OCI-LY1 (cell line): ENCODE data around the gene PEAK1.

Experiments
- H2AFZ ChIP-seq: fragments of 200-600 bp; sonication (generic), shearing (Covaris generic); 2 replicates; pipeline ENCODE4 v1.6.0; 2014; ENCODE audit warnings: antibody characterized with exemption, mild to moderate bottlenecking, low read length
- H3F3A ChIP-seq: fragments of 200-600 bp; sonication (generic), shearing (Covaris generic); 2 replicates; pipeline ENCODE4 v1.6.0; 2014; ENCODE audit warnings: mild to moderate bottlenecking, antibody characterized with exemption, low read length, moderate library complexity; ENCODE audit not compliant: insufficient read depth
- H3K27ac ChIP-seq: fragments of 200-600 bp; sonication (generic); 2 replicates; pipeline ENCODE4 v1.5.1; 2014; ENCODE audit warnings: low read length, mixed run types, mild to moderate bottlenecking, low read depth; ENCODE audit not compliant: poor library complexity, severe bottlenecking
- H3K27me3 ChIP-seq: fragments of 200-600 bp; sonication (generic); 2 replicates; pipeline ENCODE4 v1.6.0; 2014; ENCODE audit warnings: antibody characterized with exemption, mild to moderate bottlenecking, low read length, moderate library complexity; ENCODE audit not compliant: insufficient read depth
- H3K36me3 ChIP-seq: fragments of 200-600 bp; sonication (generic); 2 replicates; pipeline ENCODE4 v1.6.1; 2014; ENCODE audit warnings: mild to moderate bottlenecking, antibody characterized with exemption, low read length, moderate library complexity, mixed read lengths; ENCODE audit not compliant: insufficient read depth
- H3K4me1 ChIP-seq: fragments of 200-600 bp; sonication (generic); 2 replicates; pipeline ENCODE4 v1.5.1; 2014; ENCODE audit warnings: mild to moderate bottlenecking, low read length, moderate library complexity; ENCODE audit not compliant: insufficient read depth, severe bottlenecking
- H3K4me2 ChIP-seq: fragments of 200-600 bp; sonication (generic), shearing (Covaris generic); 2 replicates; pipeline ENCODE4 v1.6.1; 2014; ENCODE audit warnings: low read length
- H3K4me3 ChIP-seq: fragments of 200-600 bp; sonication (generic); 2 replicates; pipeline ENCODE4 v1.5.1; 2014; ENCODE audit warnings: low read length, low read depth, mild to moderate bottlenecking, mixed read lengths; ENCODE audit not compliant: poor library complexity, severe bottlenecking
- H3K79me2 ChIP-seq: fragments of 200-600 bp; shearing (Covaris generic); 2 replicates; pipeline ENCODE4 v1.6.1; 2016; ENCODE audit warnings: mixed run types, low read length, mixed read lengths; ENCODE audit not compliant: insufficient read depth
- H3K9ac ChIP-seq: fragments of 200-600 bp; sonication (generic), shearing (Covaris generic); 2 replicates; pipeline ENCODE4 v1.6.1; 2014; ENCODE audit warnings: mild to moderate bottlenecking, low read length, mixed read lengths
- H3K9me2 ChIP-seq: fragments of 200-600 bp; sonication (generic), shearing (Covaris generic); 2 replicates; pipeline ENCODE4 v1.6.1; 2014; ENCODE audit warnings: low read depth, mild to moderate bottlenecking, low read length, mixed read lengths
- H3K9me3 ChIP-seq: fragments of 200-600 bp; shearing (Covaris generic); 2 replicates; pipeline ENCODE4 v1.6.1; 2014; ENCODE audit warnings: low read length, mixed read lengths
- H4K20me1 ChIP-seq: fragments of 200-600 bp; sonication (generic), shearing (Covaris generic); 2 replicates; pipeline ENCODE4 v1.6.0; 2016; ENCODE audit warnings: mild to moderate bottlenecking, low read length; ENCODE audit not compliant: insufficient read depth
- EZH2 ChIP-seq: fragments of 200-600 bp; sonication (generic), shearing (Covaris generic); IDR thresholded peaks from 2 replicates; pipeline ENCODE4 v1.8.0; 2017; ENCODE audit warnings: borderline replicate concordance, mixed run types, mild to moderate bottlenecking, antibody characterized with exemption, low read length, moderate library complexity, mixed read lengths
- TF ChIP-seq, protein P1 (sequence below): fragments of 200-600 bp; sonication (generic), shearing (Covaris generic); IDR thresholded peaks from 2 replicates; pipeline ENCODE4 v1.5.1; 2017; ENCODE audit warnings: mild to moderate bottlenecking, antibody characterized with exemption, low read length, moderate library complexity, mixed read lengths

PEAK1 gene

DNA sequence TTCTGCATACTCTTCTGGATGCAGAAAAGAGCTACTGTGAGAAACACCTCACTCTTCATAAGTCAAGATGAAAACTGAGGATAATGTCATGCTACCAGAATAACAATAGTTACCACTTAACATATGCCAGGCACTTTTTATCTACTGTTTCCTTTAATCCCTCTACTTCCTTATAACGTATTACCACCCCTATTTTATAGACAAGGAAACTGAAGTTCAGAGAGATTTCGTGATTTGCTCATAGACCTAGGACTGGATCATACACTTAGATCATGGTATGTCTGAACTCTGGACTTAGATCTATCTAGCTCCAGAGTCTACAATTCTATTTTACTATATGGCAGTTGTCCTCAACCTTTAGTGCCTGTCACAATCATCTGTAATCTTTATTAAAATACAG lies 193.3 kb downstream of the PEAK1 start:
- Histone ChIP-seq H3K4me3 (no peak overlapping the region), H3K27ac (no peak overlapping the region), H3K9ac (no peak overlapping the region), H4K20me1 (no peaks in the 10 kb centered on the region), H3K36me3 (no peaks in the 10 kb centered on the region), H3K9me3 (no peaks in the 10 kb centered on the region), H2AFZ (no peak overlapping the region), H3F3A (no peaks in the 10 kb centered on the region), H3K9me2 (no peaks in the 10 kb centered on the region), H3K79me2 (no peaks in the 10 kb centered on the region), H3K4me2 (no peak overlapping the region), H3K27me3 (no peaks in the 10 kb centered on the region), H3K4me1 (peaks cover 6% of the 10 kb centered on the region)
- TF ChIP-seq EZH2: no peak
- TF ChIP-seq, protein P1, sequence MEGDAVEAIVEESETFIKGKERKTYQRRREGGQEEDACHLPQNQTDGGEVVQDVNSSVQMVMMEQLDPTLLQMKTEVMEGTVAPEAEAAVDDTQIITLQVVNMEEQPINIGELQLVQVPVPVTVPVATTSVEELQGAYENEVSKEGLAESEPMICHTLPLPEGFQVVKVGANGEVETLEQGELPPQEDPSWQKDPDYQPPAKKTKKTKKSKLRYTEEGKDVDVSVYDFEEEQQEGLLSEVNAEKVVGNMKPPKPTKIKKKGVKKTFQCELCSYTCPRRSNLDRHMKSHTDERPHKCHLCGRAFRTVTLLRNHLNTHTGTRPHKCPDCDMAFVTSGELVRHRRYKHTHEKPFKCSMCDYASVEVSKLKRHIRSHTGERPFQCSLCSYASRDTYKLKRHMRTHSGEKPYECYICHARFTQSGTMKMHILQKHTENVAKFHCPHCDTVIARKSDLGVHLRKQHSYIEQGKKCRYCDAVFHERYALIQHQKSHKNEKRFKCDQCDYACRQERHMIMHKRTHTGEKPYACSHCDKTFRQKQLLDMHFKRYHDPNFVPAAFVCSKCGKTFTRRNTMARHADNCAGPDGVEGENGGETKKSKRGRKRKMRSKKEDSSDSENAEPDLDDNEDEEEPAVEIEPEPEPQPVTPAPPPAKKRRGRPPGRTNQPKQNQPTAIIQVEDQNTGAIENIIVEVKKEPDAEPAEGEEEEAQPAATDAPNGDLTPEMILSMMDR: no peak

GRCh38 chr15:77225646-77226045 lies 194.3 kb downstream of the PEAK1 start:
- Histone ChIP-seq H3K9ac (no peak overlapping the region), H3K4me3 (no peak overlapping the region), H3K27me3 (no peaks in the 10 kb centered on the region), H3F3A (no peaks in the 10 kb centered on the region), H3K9me3 (no peaks in the 10 kb centered on the region), H3K9me2 (no peaks in the 10 kb centered on the region), H3K4me2 (no peak overlapping the region), H4K20me1 (no peaks in the 10 kb centered on the region), H3K27ac (no peak overlapping the region), H3K79me2 (no peaks in the 10 kb centered on the region), H2AFZ (no peak overlapping the region), H3K4me1 (peaks cover 6% of the 10 kb centered on the region), H3K36me3 (no peaks in the 10 kb centered on the region)
- TF ChIP-seq EZH2: no peak
- TF ChIP-seq, protein P1: no peak

DNA sequence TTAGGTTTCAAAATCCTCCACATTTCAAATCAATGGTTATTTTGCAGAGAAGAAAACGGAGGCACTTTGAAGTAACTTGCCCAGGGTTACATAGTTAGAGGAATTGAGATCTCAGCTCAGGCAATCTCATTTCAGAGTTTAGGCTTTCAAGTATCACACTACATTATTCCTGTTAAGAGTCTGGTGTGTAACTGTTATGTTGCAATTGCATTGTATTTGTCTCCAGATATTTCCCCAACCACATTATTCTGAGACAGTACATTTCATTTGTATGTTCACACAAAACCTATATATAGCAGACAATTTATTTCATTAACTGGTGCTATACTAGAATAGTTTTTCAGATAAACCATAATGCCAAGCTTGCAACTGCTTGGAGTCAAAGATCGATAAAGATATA lies 194.8 kb downstream of the PEAK1 start:
- Histone ChIP-seq H3F3A (no peaks in the 10 kb centered on the region), H3K4me2 (no peak overlapping the region), H3K79me2 (no peaks in the 10 kb centered on the region), H3K4me1 (peaks cover 6% of the 10 kb centered on the region), H4K20me1 (no peaks in the 10 kb centered on the region), H3K27ac (no peak overlapping the region), H3K36me3 (no peaks in the 10 kb centered on the region), H3K9me3 (no peaks in the 10 kb centered on the region), H2AFZ (no peak overlapping the region), H3K9me2 (no peaks in the 10 kb centered on the region), H3K9ac (no peak overlapping the region), H3K27me3 (no peaks in the 10 kb centered on the region), H3K4me3 (no peak overlapping the region)
- TF ChIP-seq EZH2: no peak
- TF ChIP-seq, protein P1: no peak
